GM23248 (cell line): Measurements from ENCODE around the gene RFC4.

Experiments
- EZH2 ChIP-seq: fragments of 200-600 bp; sonication (generic); IDR thresholded peaks from 2 replicates; pipeline ENCODE4 v1.6.1; 2018; ENCODE audit warnings: antibody characterized with exemption, mild to moderate bottlenecking; ENCODE audit not compliant: insufficient read depth, poor library complexity, severe bottlenecking
- EZH2phosphoT487 ChIP-seq: fragments of 200-600 bp; sonication (generic); IDR thresholded peaks from 2 replicates; pipeline ENCODE4 v1.6.1; 2018; ENCODE audit warnings: antibody characterized with exemption, moderate library complexity, mild to moderate bottlenecking, low read depth; ENCODE audit not compliant: insufficient read depth

DNA sequence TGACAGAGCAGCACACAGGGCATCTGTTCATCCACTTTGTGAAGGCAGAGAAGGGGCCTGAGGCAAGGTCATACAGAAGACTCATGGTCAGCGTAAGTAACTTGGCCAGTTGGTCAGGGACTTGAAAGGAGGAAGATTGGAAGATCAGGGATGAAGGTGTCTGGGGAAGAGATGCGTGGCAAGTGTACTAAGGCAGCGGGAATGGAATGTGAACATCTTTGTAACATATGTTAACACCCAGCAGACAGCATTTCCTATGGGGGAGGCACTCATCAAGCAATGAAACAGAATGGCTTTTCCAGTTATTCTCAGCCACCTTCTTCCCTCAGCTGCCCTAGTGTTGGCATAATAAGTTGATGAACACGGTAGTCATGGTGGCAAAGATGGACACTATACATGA lies 7.8 kb upstream of the RFC4 start:
- TF ChIP-seq EZH2: no peak
- TF ChIP-seq EZH2phosphoT487: no peak
